Ascending aorta (tissue), 2 donors: ENCODE results near the gene GBP1. TPM values are rescaled to one million over a fixed set of nuclear protein-coding genes. Genes with fewer than 3 reads are reported as not detected.
A peak's percentile ranks its signal among the peaks of the same experiment; 100 is the strongest.
"Not testable (repeated sequence)": the region's sequence is repeated elsewhere in the genome, so short reads cannot be mapped to it uniquely, and the experiment has no call there.

ENCODE experiments used
- DNase-seq, 2 donors: peaks; one replicate each; pipeline ENCODE4 v3.0.0-alpha.2; 2019; ENCODE audit warnings: low spot score in 2 of 2
- H3K27ac ChIP-seq, 2 donors: fragments of 200-600 bp; sonication (generic); one replicate each; pipeline ENCODE4 v1.5.1; 2016 to 2017; ENCODE audit warnings: mild to moderate bottlenecking in 1 of 2
- H3K27me3 ChIP-seq: fragments of 200-600 bp; sonication (generic); one replicate; pipeline ENCODE4 v1.5.1; 2017
- H3K36me3 ChIP-seq, 2 donors: fragments of 200-600 bp; sonication (generic); one replicate each; pipeline ENCODE4 v1.5.1; 2016
- H3K4me1 ChIP-seq, 2 donors: fragments of 200-600 bp; sonication (generic); one replicate each; pipeline ENCODE4 v1.5.1; 2016 to 2017; ENCODE audit warnings: mild to moderate bottlenecking in 1 of 2
- H3K4me3 ChIP-seq, 2 donors: fragments of 200-600 bp; sonication (generic); one replicate each; pipeline ENCODE4 v1.5.1; 2016 to 2017; ENCODE audit warnings: mild to moderate bottlenecking in 1 of 2
- H3K9me3 ChIP-seq, 2 donors: fragments of 200-600 bp; sonication (generic); one replicate each; pipeline ENCODE4 v1.5.1; 2016
- CTCF ChIP-seq, 3 experiments: fragments of 200-600 bp in 2 of 3; fragments of 450-650 bp in 1 of 3; sonication (generic) in 2 of 3; IDR thresholded peaks; one replicate each; pipeline ENCODE4 v1.5.1; 2016 to 2019; ENCODE audit warnings: antibody characterized with exemption in 3 of 3, mild to moderate bottlenecking in 1 of 3, moderate library complexity in 1 of 3
- intact Hi-C: fragments of 100-400 bp; cut with DNase I; formaldehyde crosslinking; loops from one replicate; pipeline ENCODE4 v1.15.1; 2023
- total RNA-seq: library from RNA; depleted of rRNA; stranded (reverse); fragments of >200 nt; gene quantifications from one replicate; pipeline ENCODE4 v1.1.0, GENCODE V29; 2016

The GBP1 gene
- total RNA-seq, 1 donor from 2014 or later = 59.7 TPM

GRCh38 chr1:89022167-89022959 lies 42.6 kb downstream of the GBP1 start, which contains the start of gene GBP3:
Gene GBP3 (minus strand): TSS chr1:89022866. CDS start chr1:89020721, 2,145 bp downstream.
- H3K27ac ChIP-seq = peak within 1 kb of the TSS; percentile 82 to 83
- DNase-seq = no peak
- peak within 1 kb of the TSS; percentile 56 to 68 for H3K4me3 ChIP-seq
- H3K27me3 ChIP-seq = no peaks in the 10 kb centered on the region
- no peaks in the 10 kb centered on the region for H3K9me3 ChIP-seq
- H3K36me3 ChIP-seq = peaks cover 0 to 11% of the 10 kb centered on the region in 2 donors
- no peak for TF ChIP-seq CTCF (IDR thresholded peaks at IDR 0.05)
- H3K4me1 ChIP-seq = peaks cover 0 to 10% of the 10 kb centered on the region in 2 donors
- intact Hi-C loops = loop anchor here (2.0 to 5.0 kb wide), 2 partner anchors 42 to 130 kb away; partner anchors contain the start of genes GBP1 and GTF2B

GRCh38 chr1:89018318-89018717 lies 46.7 kb downstream of the GBP1 start:
- intact Hi-C loops, H3K27ac ChIP-seq: not testable (repeated sequence)
- H3K36me3 ChIP-seq = peaks cover 22 to 39% of the 10 kb centered on the region in 2 donors

GRCh38 chr1:89008511-89008910 lies 56.5 kb downstream of the GBP1 start:
- intact Hi-C loops = no loop called here
- Histone ChIP-seq H3K4me3 (no peak overlapping the region), H3K27me3 (no peaks in the 10 kb centered on the region), H3K27ac (no peak overlapping the region), H3K9me3 (no peaks in the 10 kb centered on the region), H3K4me1 (no peaks in the 10 kb centered on the region), H3K36me3 (peaks cover 60 to 64% of the 10 kb centered on the region in 2 donors)
- no peak for TF ChIP-seq CTCF (IDR thresholded peaks at IDR 0.05)
- DNase-seq = no peak

More at GRCh38 chr1:89018318-89018717, 46.7 kb downstream of the GBP1 start:
- H3K27me3 ChIP-seq, DNase-seq, H3K9me3 ChIP-seq, H3K4me1 ChIP-seq, H3K4me3 ChIP-seq: not testable (repeated sequence)

GRCh38 chr1:89005286-89006151 lies 59.5 kb downstream of the GBP1 start:
- no peaks in the 10 kb centered on the region for H3K9me3 ChIP-seq
- no peaks in the 10 kb centered on the region for H3K4me1 ChIP-seq
- H3K4me3 ChIP-seq = no peak overlapping the region
- no peak for DNase-seq
- TF ChIP-seq CTCF (IDR thresholded peaks at IDR 0.05) = no peak
- no peaks in the 10 kb centered on the region for H3K27me3 ChIP-seq
- H3K27ac ChIP-seq = peak overlapping the region in 1 of 2 donors; percentile 56
- H3K36me3 ChIP-seq = peaks cover 31 to 46% of the 10 kb centered on the region in 2 donors
- intact Hi-C loops = no loop called here

Other genes with a start within 250 kb of the GBP1 start
- gene GTF2B, start 173.6 kb downstream of the GBP1 start, total RNA-seq = 13.7 TPM
- gene KYAT3, start 72.6 kb downstream of the GBP1 start, total RNA-seq = 9.3 TPM
- gene RBMXL1, start 72.6 kb downstream of the GBP1 start, total RNA-seq = 11.5 TPM
- gene GBP3, start 42.3 kb downstream of the GBP1 start, total RNA-seq = 28.5 TPM
- 72.9 TPM for gene GBP2, start 60.9 kb upstream of the GBP1 start, total RNA-seq
- gene GBP7, start 110.8 kb upstream of the GBP1 start, total RNA-seq = not detected
- gene GBP4, start 133.7 kb upstream of the GBP1 start, total RNA-seq = 6.6 TPM
- not detected for gene GBP5, start 207.7 kb upstream of the GBP1 start, total RNA-seq